Duodenal mucosa (tissue), 2 donors: ENCODE data around the gene NSMCE3.

ENCODE experiments used
- H3K27ac ChIP-seq: one replicate; pipeline ENCODE4 v1.7.0; 2013; ENCODE audit warnings: low read depth, low read length
- H3K27me3 ChIP-seq, 2 donors: one replicate each; pipeline ENCODE4 v1.7.0; 2013; ENCODE audit warnings: low read length in 2 of 2, control low read depth in 1 of 2; ENCODE audit not compliant: insufficient read depth in 2 of 2, control insufficient read depth in 1 of 2
- H3K36me3 ChIP-seq, 2 donors: one replicate each; pipeline ENCODE4 v1.7.0; 2013; ENCODE audit warnings: low read length in 2 of 2, control low read depth in 1 of 2; ENCODE audit not compliant: insufficient read depth in 2 of 2, control insufficient read depth in 1 of 2
- H3K4me1 ChIP-seq, 2 donors: one replicate each; pipeline ENCODE4 v1.7.0; 2013; ENCODE audit warnings: low read length in 2 of 2, control low read depth in 1 of 2; ENCODE audit not compliant: insufficient read depth in 2 of 2, control insufficient read depth in 1 of 2
- H3K4me3 ChIP-seq, 2 donors: one replicate each; pipeline ENCODE4 v1.7.0; 2013; ENCODE audit warnings: low read length in 2 of 2, low read depth in 1 of 2
- H3K9ac ChIP-seq, 2 donors: one replicate each; pipeline ENCODE4 v1.7.0; 2013; ENCODE audit warnings: low read length in 2 of 2, low read depth in 1 of 2
- H3K9me3 ChIP-seq, 2 donors: one replicate each; pipeline ENCODE4 v1.7.0; 2013; ENCODE audit warnings: low read length in 2 of 2, control low read depth in 1 of 2; ENCODE audit not compliant: control insufficient read depth in 1 of 2

Gene NSMCE3

DNA sequence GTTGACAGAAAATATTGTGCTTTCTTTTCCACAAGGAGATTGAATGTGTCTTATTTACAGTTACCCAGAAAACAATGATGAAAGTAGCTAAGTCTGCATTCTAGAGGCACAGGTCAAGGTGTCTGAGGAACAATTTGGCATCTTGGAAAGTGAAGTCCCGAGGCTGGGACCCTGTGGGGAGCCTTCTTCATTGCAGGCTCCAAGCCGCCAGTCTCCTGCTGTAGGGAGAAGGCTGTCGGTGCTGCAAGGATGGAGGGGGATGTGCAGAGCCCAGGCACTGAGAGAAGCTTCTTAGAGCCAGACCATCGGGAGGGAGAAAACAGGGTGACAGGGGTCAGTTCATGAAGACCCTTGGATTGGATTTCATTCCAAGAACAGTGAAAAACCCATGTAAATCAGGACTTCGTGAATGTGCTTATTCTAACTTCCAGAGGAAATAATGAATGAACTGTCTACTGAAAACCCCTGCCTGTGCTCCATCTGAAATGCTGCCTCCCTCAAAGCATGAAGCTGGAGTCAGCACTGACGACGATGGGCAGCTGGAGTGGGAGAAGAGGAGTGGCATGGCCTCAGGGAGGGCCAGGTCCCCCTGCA, 25.2 kb upstream of the NSMCE3 start:
- no peaks in the 10 kb centered on the region for H3K4me1 ChIP-seq
- H3K27me3 ChIP-seq = no peaks in the 10 kb centered on the region
- H3K9me3 ChIP-seq = no peaks in the 10 kb centered on the region
- no peak overlapping the region for H3K4me3 ChIP-seq
- H3K36me3 ChIP-seq = no peaks in the 10 kb centered on the region
- H3K27ac ChIP-seq = no peak overlapping the region
- H3K9ac ChIP-seq = no peak overlapping the region

DNA sequence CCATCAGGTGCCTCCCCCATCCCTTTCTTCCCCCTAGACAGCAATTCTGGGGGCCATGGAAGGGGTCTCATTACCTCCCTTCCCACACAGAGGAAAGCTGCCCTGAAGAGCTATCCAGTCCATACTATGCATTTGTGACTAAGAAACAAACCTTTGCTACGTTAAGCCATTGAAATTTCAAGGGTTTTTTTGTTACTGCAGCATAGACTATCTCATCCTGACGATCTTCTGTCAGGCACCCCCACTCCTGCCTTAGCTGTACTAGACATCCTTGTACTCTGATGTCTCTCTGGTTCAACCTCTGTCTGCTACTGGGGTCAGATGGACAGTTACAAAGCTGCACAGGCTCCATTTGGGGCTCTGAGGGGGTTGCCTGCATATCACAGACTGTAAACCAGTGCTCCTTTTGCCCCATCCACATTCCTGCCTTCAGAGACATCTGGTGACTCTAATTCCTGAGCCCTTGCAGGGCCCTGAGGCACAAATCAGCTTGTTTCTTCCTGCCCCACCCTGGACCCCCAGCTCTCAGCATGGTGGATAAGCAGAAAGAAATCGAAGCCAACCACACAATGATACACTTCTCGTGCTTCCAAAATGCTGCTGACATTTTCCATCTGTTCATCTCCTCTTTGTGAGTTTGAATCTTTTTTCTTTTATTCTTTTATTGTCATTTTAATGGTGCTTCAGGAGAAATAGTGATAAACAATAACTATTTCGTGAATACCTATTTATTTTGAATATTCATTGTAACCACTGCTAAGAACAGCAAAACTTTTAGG, 21.6 kb upstream of the NSMCE3 start:
- H3K27me3 ChIP-seq = peaks cover 0 to 2% of the 10 kb centered on the region in 2 donors

DNA sequence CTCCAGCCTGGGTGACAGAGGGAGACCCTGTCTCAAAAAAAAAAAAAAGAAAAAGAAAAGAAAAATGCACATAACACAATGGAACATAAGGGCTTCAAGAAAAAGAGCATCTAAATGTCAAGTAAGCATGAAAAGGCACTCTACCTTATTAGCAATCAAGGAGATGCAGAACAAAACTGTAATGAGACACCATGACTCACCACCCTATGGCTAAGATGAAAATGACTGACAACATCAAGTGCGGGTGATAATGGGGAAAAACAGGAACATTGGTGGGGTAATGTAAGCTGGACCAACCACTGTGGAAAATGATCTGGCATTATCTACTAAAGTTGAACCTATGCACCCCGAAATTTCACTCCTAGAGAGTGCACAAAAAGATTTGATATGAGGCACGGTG, 19.6 kb upstream of the NSMCE3 start:
- Histone ChIP-seq H3K36me3 (no peaks in the 10 kb centered on the region), H3K9me3 (no peaks in the 10 kb centered on the region), H3K27me3 (peaks cover 0 to 2% of the 10 kb centered on the region in 2 donors), H3K9ac (no peak overlapping the region), H3K27ac (no peak overlapping the region), H3K4me1 (no peaks in the 10 kb centered on the region), H3K4me3 (no peak overlapping the region)

More for the DNA sequence above, 21.6 kb upstream of the NSMCE3 start:
- no peaks in the 10 kb centered on the region for H3K9me3 ChIP-seq
- H3K4me3 ChIP-seq = no peak overlapping the region
- H3K36me3 ChIP-seq = no peaks in the 10 kb centered on the region
- no peak overlapping the region for H3K9ac ChIP-seq
- H3K27ac ChIP-seq = no peak overlapping the region
- no peaks in the 10 kb centered on the region for H3K4me1 ChIP-seq

DNA sequence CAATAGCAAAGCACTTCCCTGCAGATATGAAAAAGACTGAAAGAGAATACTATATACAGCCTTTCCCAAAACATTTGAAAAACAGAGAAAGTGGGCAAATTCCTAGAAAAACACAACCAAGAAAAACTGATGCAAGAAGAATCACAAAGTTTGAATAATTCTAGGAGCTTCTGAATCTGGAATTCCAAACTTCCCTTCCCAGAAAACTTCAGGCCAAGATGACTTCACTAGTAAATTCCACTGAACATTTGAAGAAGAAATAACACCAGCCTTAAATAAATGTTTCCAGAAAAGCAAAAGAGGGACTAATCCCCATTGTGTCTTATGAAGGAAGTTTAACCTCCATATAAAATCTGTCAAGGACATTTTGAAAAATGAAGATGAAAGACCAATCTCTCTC, 15.8 kb upstream of the NSMCE3 start:
- no peaks in the 10 kb centered on the region for H3K36me3 ChIP-seq
- no peaks in the 10 kb centered on the region for H3K4me1 ChIP-seq
- no peaks in the 10 kb centered on the region for H3K9me3 ChIP-seq
- H3K4me3 ChIP-seq = no peak overlapping the region
- H3K9ac ChIP-seq = no peak overlapping the region
- H3K27me3 ChIP-seq = peaks cover 0 to 2% of the 10 kb centered on the region in 2 donors
- no peak overlapping the region for H3K27ac ChIP-seq

DNA sequence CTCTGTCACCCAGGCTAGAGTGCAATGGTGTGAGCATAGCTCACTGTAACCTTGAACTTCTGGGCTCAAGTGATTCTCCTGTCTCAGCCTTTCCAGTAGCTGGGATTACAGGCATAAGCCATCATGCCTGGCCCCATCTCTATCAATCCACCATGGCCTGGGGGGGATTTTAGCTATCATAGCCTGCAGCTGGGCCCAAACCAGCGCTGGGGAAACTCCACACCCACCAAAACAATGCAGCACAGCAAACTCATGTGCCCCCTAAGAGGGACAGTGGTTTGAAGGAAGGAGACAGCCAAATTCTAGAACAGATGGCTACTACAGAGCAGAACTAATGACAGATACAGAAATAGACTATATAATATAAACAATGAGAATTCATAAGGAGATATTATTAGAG, 13.8 kb upstream of the NSMCE3 start:
- no peak overlapping the region for H3K9ac ChIP-seq
- H3K4me1 ChIP-seq = no peaks in the 10 kb centered on the region
- H3K4me3 ChIP-seq = no peak overlapping the region
- peaks cover 0 to 2% of the 10 kb centered on the region in 2 donors for H3K27me3 ChIP-seq
- no peak overlapping the region for H3K27ac ChIP-seq
- no peaks in the 10 kb centered on the region for H3K9me3 ChIP-seq
- H3K36me3 ChIP-seq = no peaks in the 10 kb centered on the region

DNA sequence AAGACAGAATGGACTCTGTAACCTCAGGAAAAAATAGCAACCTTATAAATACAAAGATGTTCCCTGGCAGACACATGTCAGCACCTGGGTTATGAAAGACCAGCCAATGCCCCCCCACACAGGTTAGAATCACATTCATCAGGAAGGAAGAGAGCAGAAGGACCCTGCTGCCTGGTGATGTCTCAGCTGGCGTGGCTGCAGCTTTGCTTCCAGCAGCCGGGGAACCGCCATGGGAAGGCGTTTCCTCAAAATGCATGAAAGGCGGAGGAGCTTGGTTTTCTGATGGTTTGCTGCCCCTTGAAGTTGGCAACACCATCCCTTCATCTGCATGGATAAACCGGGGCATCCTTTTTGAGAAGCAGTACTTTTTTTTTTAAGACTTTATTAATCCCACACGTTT, 10.9 kb upstream of the NSMCE3 start:
- H3K9me3 ChIP-seq = no peaks in the 10 kb centered on the region

DNA sequence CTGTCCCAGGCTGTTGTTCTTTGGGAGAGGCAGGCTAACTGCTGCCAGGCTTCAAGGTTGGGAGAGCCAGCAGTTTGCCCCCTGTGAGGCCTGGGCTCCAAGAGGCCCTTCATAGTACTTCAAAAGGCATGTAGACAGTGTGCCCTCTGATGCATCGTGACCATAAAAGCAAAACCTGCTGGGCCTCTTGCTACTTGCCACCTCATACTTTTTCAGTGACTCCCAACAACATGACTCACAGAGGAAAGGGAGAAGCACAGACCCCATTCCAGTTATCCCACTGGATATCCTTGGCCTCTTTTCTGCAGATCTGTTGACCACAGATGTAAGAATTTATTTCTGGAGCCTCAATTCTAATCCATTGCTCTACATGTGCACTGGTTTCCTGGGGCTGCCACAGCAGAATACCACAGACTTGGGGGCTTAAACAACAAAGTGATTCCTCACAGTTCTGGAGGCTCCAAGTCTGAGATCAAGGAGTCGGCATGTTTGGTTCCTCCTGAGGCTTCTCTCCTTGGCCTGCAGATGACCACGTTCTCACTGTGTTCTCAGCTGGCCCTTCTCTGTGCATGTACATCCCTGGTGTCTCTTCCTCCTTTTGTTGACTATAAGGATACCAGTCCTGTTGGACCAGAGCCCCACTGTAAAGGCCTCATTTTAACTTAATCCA, 8.9 kb upstream of the NSMCE3 start:
- Histone ChIP-seq H3K36me3 (no peaks in the 10 kb centered on the region), H3K4me3 (no peak overlapping the region), H3K9ac (no peak overlapping the region), H3K9me3 (no peaks in the 10 kb centered on the region), H3K27me3 (no peaks in the 10 kb centered on the region), H3K4me1 (no peaks in the 10 kb centered on the region), H3K27ac (no peak overlapping the region)

More for the DNA sequence above, 10.9 kb upstream of the NSMCE3 start:
- Histone ChIP-seq H3K4me3 (no peak overlapping the region), H3K36me3 (no peaks in the 10 kb centered on the region), H3K4me1 (no peaks in the 10 kb centered on the region), H3K27ac (no peak overlapping the region), H3K27me3 (no peaks in the 10 kb centered on the region), H3K9ac (no peak overlapping the region)

DNA sequence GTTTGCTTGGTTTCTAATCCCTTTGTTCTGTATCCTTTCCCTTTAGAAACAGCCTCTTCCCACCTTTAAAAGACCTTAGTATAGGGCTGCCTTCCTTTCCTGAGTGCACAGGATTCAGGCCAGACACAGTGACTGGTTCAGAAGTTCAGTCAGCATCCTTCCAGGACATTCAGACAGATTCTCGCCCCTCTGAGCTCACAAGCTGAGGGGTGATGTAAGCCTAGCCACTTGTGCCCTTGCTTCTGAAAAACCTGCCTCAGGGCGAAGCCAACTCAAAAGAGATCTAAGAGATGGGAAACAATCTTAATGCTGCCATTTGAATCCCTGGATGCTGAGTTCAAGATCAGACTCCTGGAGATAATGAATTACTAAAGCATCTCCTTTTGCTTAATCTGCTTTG, 6.7 kb upstream of the NSMCE3 start:
- H3K9ac ChIP-seq = no peak overlapping the region
- H3K36me3 ChIP-seq = no peaks in the 10 kb centered on the region
- H3K4me3 ChIP-seq = no peak overlapping the region
- H3K9me3 ChIP-seq = no peaks in the 10 kb centered on the region
- H3K27ac ChIP-seq = no peak overlapping the region
- no peaks in the 10 kb centered on the region for H3K4me1 ChIP-seq
- H3K27me3 ChIP-seq = no peaks in the 10 kb centered on the region

DNA sequence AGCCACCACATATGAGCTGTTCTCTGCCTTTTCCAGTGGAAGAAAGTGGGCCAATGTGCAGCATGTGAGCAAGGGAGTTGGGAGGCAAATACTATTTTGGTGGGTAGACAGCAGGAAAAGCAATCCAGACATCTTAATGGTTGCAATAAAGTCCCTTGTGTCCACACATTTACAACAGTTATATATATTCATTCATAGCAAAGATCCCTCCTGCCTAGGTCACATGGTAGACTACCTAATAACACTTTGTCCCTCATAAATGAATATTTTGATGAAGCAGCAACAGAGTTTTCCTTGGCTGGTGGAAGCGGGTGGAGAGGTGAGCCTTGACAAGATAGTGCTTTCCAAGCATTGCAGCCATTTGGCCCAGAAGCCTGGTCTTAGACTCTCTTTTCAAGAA, 6.2 kb upstream of the NSMCE3 start:
- Histone ChIP-seq H3K9me3 (no peaks in the 10 kb centered on the region), H3K4me3 (no peak overlapping the region), H3K27ac (no peak overlapping the region), H3K27me3 (no peaks in the 10 kb centered on the region), H3K9ac (no peak overlapping the region), H3K4me1 (no peaks in the 10 kb centered on the region), H3K36me3 (no peaks in the 10 kb centered on the region)

DNA sequence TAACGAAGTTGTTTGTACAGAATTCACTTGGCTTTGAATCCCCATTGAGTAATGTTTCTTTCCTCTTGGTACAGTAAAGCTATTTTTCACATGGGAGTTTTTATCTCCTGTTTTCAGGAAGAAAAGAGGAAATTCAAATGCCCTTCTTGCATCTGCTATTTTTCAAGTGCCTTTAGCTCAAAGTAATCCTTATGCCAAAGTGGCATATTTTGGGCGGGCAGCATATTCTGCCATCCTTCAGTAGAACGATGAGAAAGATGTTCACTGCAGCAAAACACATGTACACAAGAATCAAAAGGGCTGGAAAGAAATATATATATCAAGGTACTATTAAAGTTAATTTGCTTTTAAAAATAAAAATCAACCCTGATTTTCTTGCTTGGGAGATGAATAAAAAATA, 5.3 kb upstream of the NSMCE3 start:
- no peak overlapping the region for H3K27ac ChIP-seq
- no peaks in the 10 kb centered on the region for H3K4me1 ChIP-seq
- H3K4me3 ChIP-seq = no peak overlapping the region
- H3K27me3 ChIP-seq = no peaks in the 10 kb centered on the region
- H3K9me3 ChIP-seq = no peaks in the 10 kb centered on the region
- no peaks in the 10 kb centered on the region for H3K36me3 ChIP-seq
- no peak overlapping the region for H3K9ac ChIP-seq
